Vagina (tissue), 2 donors: ENCODE results near the gene EPSTI1.

ENCODE experiments used
- CTCF ChIP-seq, 3 experiments: fragments of 450-650 bp in 2 of 3; fragments of 200-600 bp in 1 of 3; sonication (generic) in 1 of 3; IDR thresholded peaks; one replicate each; pipeline ENCODE4 v1.5.1; 2017 to 2019; ENCODE audit warnings: antibody characterized with exemption in 3 of 3, mild to moderate bottlenecking in 2 of 3, moderate library complexity in 2 of 3
- POLR2A ChIP-seq, 2 donors: fragments of 450-650 bp; IDR thresholded peaks; one replicate each; pipeline ENCODE4 v1.6.1; 2017; ENCODE audit warnings: antibody characterized with exemption in 2 of 2, mild to moderate bottlenecking in 2 of 2, moderate library complexity in 2 of 2
- POLR2AphosphoS5 ChIP-seq, 2 donors: sonication (generic); formaldehyde crosslinking; IDR thresholded peaks; one replicate each; pipeline ENCODE4 v1.9.0; 2017; ENCODE audit warnings: antibody characterized with exemption in 2 of 2, mild to moderate bottlenecking in 2 of 2, low read depth in 1 of 2; ENCODE audit not compliant: insufficient read depth in 1 of 2

- TF ChIP-seq CTCF (IDR thresholded peaks at IDR 0.05), result peak in 2 of 3 experiments; percentile 38 to 46
- no peak for TF ChIP-seq POLR2A (IDR thresholded peaks at IDR 0.05)
- no peak for TF ChIP-seq POLR2AphosphoS5 (IDR thresholded peaks at IDR 0.05; ENCODE audit: insufficient read depth in 1 of 2, low read depth in 1 of 2)
Observed at GRCh38 chr13:42970824-42971690, 21.0 kb downstream of the EPSTI1 start.
